SU-DHL-6 (cell line): ENCODE measurements around the gene SRGN.
A peak's percentile ranks its signal among the peaks of the same experiment; 100 is the strongest.

Experiments
- EZH2phosphoT487 ChIP-seq: fragments of 200-600 bp; sonication (generic), shearing (Covaris generic); conservative IDR thresholded peaks from 2 replicates; pipeline ENCODE4 v1.6.1; 2018; ENCODE audit warnings: mild to moderate bottlenecking, antibody characterized with exemption, low read length, moderate library complexity, mixed read lengths
- TF ChIP-seq, protein P1 (sequence below): fragments of 200-600 bp; sonication (generic); IDR thresholded peaks from one replicate; pipeline ENCODE4 v1.5.1; 2017; ENCODE audit warnings: antibody characterized with exemption, mild to moderate bottlenecking, low read length, moderate library complexity; ENCODE audit not compliant: insufficient read depth, poor library complexity, severe bottlenecking

DNA sequence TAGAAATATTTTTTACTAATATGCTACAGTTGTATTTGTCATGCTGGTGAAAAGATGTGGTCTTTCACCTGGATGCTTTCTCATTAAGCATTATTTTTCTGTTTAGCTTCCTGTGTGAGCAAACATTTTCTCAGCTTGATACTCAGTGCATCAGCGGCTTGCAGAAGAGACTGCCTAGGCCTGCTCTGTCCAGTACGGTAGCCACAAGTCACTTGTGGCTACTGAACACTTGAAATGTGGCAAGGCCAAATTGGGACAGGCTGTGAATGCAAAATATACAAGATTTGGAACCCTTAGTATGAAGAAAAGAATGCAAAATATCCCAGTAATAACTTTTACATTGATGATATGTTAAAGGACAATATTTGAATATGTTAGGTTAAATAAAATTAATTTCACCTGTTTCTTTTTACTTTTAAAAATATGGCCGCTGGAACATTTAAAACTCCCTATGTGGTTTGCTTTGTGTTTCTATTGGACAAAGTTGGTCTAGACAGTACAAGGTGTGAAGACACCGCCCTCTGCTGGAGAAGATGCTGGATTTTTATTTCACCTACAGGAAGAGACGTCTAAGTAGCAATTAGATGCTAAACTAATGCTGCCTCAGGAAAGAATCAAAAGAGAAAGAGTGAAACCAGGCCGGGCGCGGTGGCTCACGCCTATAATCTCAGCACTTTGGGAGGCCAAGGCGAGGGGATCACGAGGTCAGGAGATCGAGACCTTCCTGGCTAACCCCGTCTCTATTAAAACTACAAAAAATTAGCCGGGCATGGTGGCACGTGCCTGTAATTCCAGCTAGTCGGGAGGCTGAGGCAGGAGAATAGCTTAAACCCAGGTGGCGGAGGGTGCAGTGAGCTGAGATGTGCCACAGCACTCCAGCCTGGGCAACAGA, 5.3 kb downstream of the SRGN start:
- TF ChIP-seq, protein P1, sequence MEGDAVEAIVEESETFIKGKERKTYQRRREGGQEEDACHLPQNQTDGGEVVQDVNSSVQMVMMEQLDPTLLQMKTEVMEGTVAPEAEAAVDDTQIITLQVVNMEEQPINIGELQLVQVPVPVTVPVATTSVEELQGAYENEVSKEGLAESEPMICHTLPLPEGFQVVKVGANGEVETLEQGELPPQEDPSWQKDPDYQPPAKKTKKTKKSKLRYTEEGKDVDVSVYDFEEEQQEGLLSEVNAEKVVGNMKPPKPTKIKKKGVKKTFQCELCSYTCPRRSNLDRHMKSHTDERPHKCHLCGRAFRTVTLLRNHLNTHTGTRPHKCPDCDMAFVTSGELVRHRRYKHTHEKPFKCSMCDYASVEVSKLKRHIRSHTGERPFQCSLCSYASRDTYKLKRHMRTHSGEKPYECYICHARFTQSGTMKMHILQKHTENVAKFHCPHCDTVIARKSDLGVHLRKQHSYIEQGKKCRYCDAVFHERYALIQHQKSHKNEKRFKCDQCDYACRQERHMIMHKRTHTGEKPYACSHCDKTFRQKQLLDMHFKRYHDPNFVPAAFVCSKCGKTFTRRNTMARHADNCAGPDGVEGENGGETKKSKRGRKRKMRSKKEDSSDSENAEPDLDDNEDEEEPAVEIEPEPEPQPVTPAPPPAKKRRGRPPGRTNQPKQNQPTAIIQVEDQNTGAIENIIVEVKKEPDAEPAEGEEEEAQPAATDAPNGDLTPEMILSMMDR, result peak; percentile 71
- no peak for TF ChIP-seq EZH2phosphoT487
